ENCODE data around the gene CNOT3. TPM values are rescaled to one million over a fixed set of nuclear protein-coding genes. Genes with fewer than 3 reads are reported as not detected.

Gene CNOT3
- total RNA-seq, 8 experiments from 2014 or later = 8.4 to 47.1 (median 13.0) TPM

- H3K4me3 ChIP-seq = peak overlapping the region; percentile 56 to 90 (median 79)
- peak in 1 of 8 experiments; percentile 1 for ATAC-seq (replicated peaks in 6 of 8)
- WGBS, 10 experiments = 0 to 9% (median 0%) methylated on average over 1 to 18 of the region's 28 CpGs; no CpG with 5 or more reads in 3 of the 10 experiments
- H3K4me1 ChIP-seq (replicated peaks in 1 of 2) = peaks cover 20% of the 10 kb centered on the region in 2 donors
- H3K27ac ChIP-seq = peak overlapping the region; percentile 94 to 97
- in situ Hi-C loops (cut with MboI; ENCODE audit: low pct_unique_long_range_greater_than_20kb in 2 of 9, low sequenced_read_pairs in 9 of 9, unreplicated experiment in 9 of 9) = no loop called here
These were observed 63.7 kb downstream of the CNOT3 start for GRCh38 chr19:54201172-54201701.

- 0 to 90% (median 47%) methylated on average over 1 to 9 of the region's 13 CpGs; no CpG with 5 or more reads in 3 of the 10 experiments for WGBS, 10 experiments
- ATAC-seq (replicated peaks in 6 of 8) = no peak
- Histone ChIP-seq H3K4me1 (replicated peaks in 1 of 2) (peaks cover 20% of the 10 kb centered on the region in 2 donors), H3K4me3 (peak overlapping the region in 3 of 5 donors; percentile 56 to 90 (median 79)), H3K27ac (no peak overlapping the region)
- in situ Hi-C loops (cut with MboI; ENCODE audit: low pct_unique_long_range_greater_than_20kb in 2 of 9, low sequenced_read_pairs in 9 of 9, unreplicated experiment in 9 of 9) = no loop called here
These were observed 64.4 kb downstream of the CNOT3 start for GRCh38 chr19:54201980-54202379.

GRCh38 chr19:54203151-54203611 is 65.6 kb downstream of the CNOT3 start:
- 50 to 100% (median 95%) methylated on average over 1 to 4 of the region's 9 CpGs; no CpG with 5 or more reads in 2 of the 10 experiments for WGBS, 10 experiments
- no peak for ATAC-seq (replicated peaks in 6 of 8)
- in situ Hi-C loops (cut with MboI; ENCODE audit: low pct_unique_long_range_greater_than_20kb in 2 of 9, low sequenced_read_pairs in 9 of 9, unreplicated experiment in 9 of 9) = no loop called here
- H3K27ac ChIP-seq = no peak overlapping the region
- H3K4me3 ChIP-seq = no peak overlapping the region
- peaks cover 20 to 22% of the 10 kb centered on the region in 2 donors for H3K4me1 ChIP-seq (replicated peaks in 1 of 2)

GRCh38 chr19:54204767-54205468 is 67.4 kb downstream of the CNOT3 start:
- in situ Hi-C loops (cut with MboI; ENCODE audit: low pct_unique_long_range_greater_than_20kb in 2 of 9, low sequenced_read_pairs in 9 of 9, unreplicated experiment in 9 of 9) = no loop called here
- H3K4me3 ChIP-seq = no peak overlapping the region
- ATAC-seq (replicated peaks in 6 of 8) = no peak
- WGBS, 10 experiments = 83 to 100% (median 93%) methylated on average over 1 to 4 of the region's 4 CpGs; no CpG with 5 or more reads in 4 of the 10 experiments
- H3K4me1 ChIP-seq (replicated peaks in 1 of 2) = peaks cover 31 to 39% of the 10 kb centered on the region in 2 donors
- H3K27ac ChIP-seq = no peak overlapping the region

Other genes with a start within 250 kb of the CNOT3 start
- gene CACNG7, start 228.5 kb upstream of the CNOT3 start, total RNA-seq = 10 to 100 TPM in 4 of 8 experiments, 1 to 10 TPM in 1, under 1 TPM in 3; 0.27 to 26.3 (median 12.1) TPM
- 1 to 10 TPM in 7 of 8 experiments, under 1 TPM in 1; 0.15 to 6.1 (median 1.6) TPM for gene CACNG8, start 174.8 kb upstream of the CNOT3 start, total RNA-seq
- gene CACNG6, start 146.1 kb upstream of the CNOT3 start, total RNA-seq = 1 to 10 TPM in 4 of 8 experiments, under 1 TPM in 3, not detected in 1; 0.15 to 2.2 (median 1.0) TPM
- 1 to 10 TPM in 1 of 8 experiments, not detected in 7; 1.7 TPM for gene VSTM1, start 73.9 kb upstream of the CNOT3 start, total RNA-seq
- gene TARM1, start 56.4 kb upstream of the CNOT3 start, total RNA-seq = not detected
- gene OSCAR, start 37.0 kb upstream of the CNOT3 start, total RNA-seq = under 1 TPM; 0.11 to 0.95 (median 0.22) TPM
- gene NDUFA3, start 34.9 kb upstream of the CNOT3 start, total RNA-seq = 100 to 1,000 TPM; 188 to 271 (median 210) TPM
- gene TFPT, start 22.1 kb upstream of the CNOT3 start, total RNA-seq = 10 to 100 TPM; 14.9 to 34.7 (median 20.8) TPM
- gene PRPF31, start 22.0 kb upstream of the CNOT3 start, total RNA-seq = 10 to 100 TPM; 29.5 to 78.7 (median 59.3) TPM
- gene LENG1, start 22.0 kb downstream of the CNOT3 start, total RNA-seq = 10 to 100 TPM in 6 of 8 experiments, 1 to 10 TPM in 2; 8.2 to 12.5 (median 10.9) TPM
- 1 to 10 TPM in 6 of 8 experiments, under 1 TPM in 2; 0.76 to 2.8 (median 1.5) TPM for gene TMC4, start 35.4 kb downstream of the CNOT3 start, total RNA-seq
- gene MBOAT7, start 51.8 kb downstream of the CNOT3 start, total RNA-seq = 10 to 100 TPM; 20.5 to 59.8 (median 30.3) TPM
- 10 to 100 TPM; 29.7 to 69.7 (median 43.1) TPM for gene TSEN34, start 53.5 kb downstream of the CNOT3 start, total RNA-seq
- gene RPS9, start 63.1 kb downstream of the CNOT3 start, total RNA-seq = 1,000 to 10,000 TPM; 1,240 to 1,920 (median 1,801) TPM
- 1 to 10 TPM in 2 of 8 experiments, under 1 TPM in 6; 0.13 to 1.7 (median 0.43) TPM for gene LILRB3, start 85.2 kb downstream of the CNOT3 start, total RNA-seq
- under 1 TPM in 7 of 8 experiments, not detected in 1; 0.05 to 0.56 (median 0.27) TPM for gene LILRA6, start 105.0 kb downstream of the CNOT3 start, total RNA-seq
- gene LILRB5, start 119.5 kb downstream of the CNOT3 start, total RNA-seq = under 1 TPM in 6 of 8 experiments, not detected in 2; under 0.01 to 0.81 (median 0.17) TPM
- under 1 TPM in 5 of 8 experiments, not detected in 3; 0.04 to 0.57 (median 0.18) TPM for gene LILRB2, start 143.3 kb downstream of the CNOT3 start, total RNA-seq
- gene LILRA5, start 175.4 kb downstream of the CNOT3 start, total RNA-seq = under 1 TPM in 1 of 8 experiments, not detected in 7; 0.28 TPM
- gene LILRA4, start 201.4 kb downstream of the CNOT3 start, total RNA-seq = under 1 TPM in 2 of 8 experiments, not detected in 6; 0.08 to 0.85 TPM
- gene LAIR1, start 227.2 kb downstream of the CNOT3 start, total RNA-seq = 1 to 10 TPM in 1 of 8 experiments, under 1 TPM in 5, not detected in 2; 0.11 to 2.5 (median 0.68) TPM